Bronchial epithelial cell (primary cell): ENCODE data around the gene GPC4. TPM values are rescaled to one million over a fixed set of nuclear protein-coding genes. Genes with fewer than 3 reads are reported as not detected.

Experiments
- DNase-seq: peaks from one replicate; pipeline ENCODE4 v3.0.0-alpha.2; 2010; ENCODE audit warnings: low read depth
- FAIRE-seq: peaks from 2 replicates; lab custom pipeline; 2011; peaks lifted over from hg19 to GRCh38; lab: Jason Lieb, UNC
- H3K27me3 ChIP-seq: 2 replicates; pipeline ENCODE4 v1.5.1; 2011; ENCODE audit warnings: low read length; ENCODE audit not compliant: control insufficient read depth, insufficient read depth
- H3K36me3 ChIP-seq: 2 replicates; pipeline ENCODE4 v1.5.1; 2011; ENCODE audit warnings: low read length; ENCODE audit not compliant: control insufficient read depth, insufficient read depth
- H3K4me3 ChIP-seq: 2 replicates; pipeline ENCODE4 v1.5.1; 2011; ENCODE audit warnings: mild to moderate bottlenecking, low read depth, low read length, control low read depth
- total RNA-seq: library from RNA; depleted of rRNA; stranded (reverse); fragments of >200 nt; gene quantifications from 2 replicates; pipeline ENCODE4 v1.2.1, GENCODE V29; 2014
- TF ChIP-seq, protein P1 (sequence below): IDR thresholded peaks from 2 replicates; pipeline ENCODE4 v1.5.1; 2011; ENCODE audit warnings: mild to moderate bottlenecking, moderate library complexity, low read length, control low read depth, inconsistent platforms; ENCODE audit not compliant: insufficient read depth, severe bottlenecking

The GPC4 gene
- total RNA-seq, 1 donor from 2014 or later: 0.26 TPM

DNA sequence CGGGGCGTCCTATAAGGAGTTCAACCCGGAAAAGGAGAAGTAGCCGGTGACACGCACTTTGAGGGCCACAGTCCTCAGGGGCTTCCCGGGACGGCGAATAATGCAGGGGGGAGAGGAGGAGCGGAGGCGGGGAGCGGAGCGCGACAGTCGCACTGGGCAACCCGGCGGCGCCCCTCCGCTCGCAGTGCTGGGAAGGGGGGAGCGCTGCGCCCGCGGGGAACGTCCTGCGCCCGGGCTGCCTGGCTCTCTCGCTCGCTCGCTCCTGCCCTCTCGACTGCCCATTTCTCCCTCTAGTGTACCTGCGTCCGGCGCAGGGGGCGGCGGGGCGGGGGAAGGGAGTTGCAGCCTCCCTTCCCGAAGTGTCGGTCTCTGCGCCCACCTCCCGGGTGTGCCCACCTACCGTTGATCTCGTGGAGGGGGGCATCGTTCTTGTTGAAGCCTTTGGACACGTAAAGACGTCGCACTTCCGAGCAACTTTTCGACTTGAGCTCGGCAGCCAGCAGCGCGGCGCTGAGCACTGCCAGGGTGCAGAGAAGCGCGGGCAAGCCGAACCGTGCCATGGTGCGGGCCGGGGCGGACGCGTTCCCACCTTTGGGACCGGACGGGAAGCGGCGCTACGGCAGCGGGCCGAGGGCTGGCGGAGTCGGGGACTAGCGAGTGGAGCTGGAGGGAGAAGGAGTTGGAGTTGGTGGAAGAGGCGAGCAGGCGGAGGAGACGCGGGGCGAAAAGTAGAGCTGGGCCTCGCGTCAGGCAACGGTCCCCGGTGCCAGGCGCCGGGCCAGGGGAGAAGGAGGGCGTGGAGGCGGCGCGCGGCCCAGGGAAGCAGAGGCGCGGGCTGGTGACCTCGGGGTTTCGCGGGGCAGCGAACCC, 648 bp downstream of the GPC4 start:
- H3K27me3 ChIP-seq: no peaks in the 10 kb centered on the region
- TF ChIP-seq, protein P1, sequence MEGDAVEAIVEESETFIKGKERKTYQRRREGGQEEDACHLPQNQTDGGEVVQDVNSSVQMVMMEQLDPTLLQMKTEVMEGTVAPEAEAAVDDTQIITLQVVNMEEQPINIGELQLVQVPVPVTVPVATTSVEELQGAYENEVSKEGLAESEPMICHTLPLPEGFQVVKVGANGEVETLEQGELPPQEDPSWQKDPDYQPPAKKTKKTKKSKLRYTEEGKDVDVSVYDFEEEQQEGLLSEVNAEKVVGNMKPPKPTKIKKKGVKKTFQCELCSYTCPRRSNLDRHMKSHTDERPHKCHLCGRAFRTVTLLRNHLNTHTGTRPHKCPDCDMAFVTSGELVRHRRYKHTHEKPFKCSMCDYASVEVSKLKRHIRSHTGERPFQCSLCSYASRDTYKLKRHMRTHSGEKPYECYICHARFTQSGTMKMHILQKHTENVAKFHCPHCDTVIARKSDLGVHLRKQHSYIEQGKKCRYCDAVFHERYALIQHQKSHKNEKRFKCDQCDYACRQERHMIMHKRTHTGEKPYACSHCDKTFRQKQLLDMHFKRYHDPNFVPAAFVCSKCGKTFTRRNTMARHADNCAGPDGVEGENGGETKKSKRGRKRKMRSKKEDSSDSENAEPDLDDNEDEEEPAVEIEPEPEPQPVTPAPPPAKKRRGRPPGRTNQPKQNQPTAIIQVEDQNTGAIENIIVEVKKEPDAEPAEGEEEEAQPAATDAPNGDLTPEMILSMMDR: no peak
- FAIRE-seq (no peak), DNase-seq (no peak)
- peak overlapping the region; percentile 49 for H3K4me3 ChIP-seq
- H3K36me3 ChIP-seq: no peaks in the 10 kb centered on the region

DNA sequence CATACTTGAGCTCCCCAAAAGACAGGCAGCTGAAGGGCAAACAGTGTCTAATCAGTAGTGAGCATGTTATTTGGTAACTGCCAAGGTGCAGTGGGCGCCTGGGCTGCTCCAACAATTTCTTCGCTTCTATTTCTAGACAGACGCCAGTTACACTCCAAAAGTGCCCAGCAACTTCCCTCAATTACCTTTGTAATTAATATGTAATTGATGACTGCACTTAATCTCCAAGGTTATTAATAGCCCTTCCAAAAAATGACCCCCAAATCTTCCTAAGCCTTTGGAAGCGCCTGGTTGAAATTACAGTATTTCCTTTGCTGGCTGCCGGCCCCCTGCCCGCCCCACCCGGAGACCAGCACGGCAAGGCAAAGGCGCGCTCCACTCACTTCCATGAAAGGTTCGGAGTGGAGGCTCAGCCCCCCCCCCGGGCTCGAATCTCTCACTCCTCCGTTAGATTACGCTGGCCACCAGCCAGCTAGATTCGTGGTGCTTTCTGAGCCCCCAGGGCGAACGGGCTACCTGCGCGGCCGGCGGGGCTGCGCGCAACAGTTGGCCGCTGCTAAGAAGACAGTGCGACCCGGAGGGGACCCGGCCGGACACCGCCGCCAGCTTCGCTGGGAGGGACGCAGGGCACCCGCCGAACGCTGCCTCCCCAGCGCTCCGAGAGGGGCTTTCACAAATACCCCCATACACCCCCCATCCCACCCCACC, 1.9 kb downstream of the GPC4 start:
- Histone ChIP-seq H3K4me3 (peak overlapping the region; percentile 49), H3K36me3 (no peaks in the 10 kb centered on the region), H3K27me3 (no peaks in the 10 kb centered on the region)
- DNase-seq (no peak), FAIRE-seq (no peak)
- TF ChIP-seq, protein P1: no peak

DNA sequence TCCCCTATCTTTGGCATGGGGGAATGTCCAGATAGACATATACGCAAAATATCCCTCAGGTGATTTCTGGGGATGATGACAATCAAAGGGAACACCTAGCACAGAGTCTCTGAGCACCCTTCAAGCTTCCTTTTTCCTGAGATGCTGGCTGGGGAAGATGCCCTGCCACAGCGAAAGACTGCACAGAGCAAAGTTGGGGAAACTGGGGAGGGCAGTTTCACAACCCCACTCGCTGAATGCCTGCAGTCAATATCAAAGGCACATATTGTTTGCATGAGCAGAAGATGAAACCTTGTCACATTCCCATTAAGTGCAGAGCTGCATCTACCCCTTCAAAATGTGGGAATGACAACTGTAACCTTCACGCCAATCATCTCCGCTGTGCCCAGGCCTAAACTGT, 2.6 kb downstream of the GPC4 start:
- Histone ChIP-seq H3K4me3 (no peak overlapping the region), H3K27me3 (no peaks in the 10 kb centered on the region), H3K36me3 (no peaks in the 10 kb centered on the region)
- no peak for DNase-seq
- TF ChIP-seq, protein P1: no peak
- FAIRE-seq: no peak

DNA sequence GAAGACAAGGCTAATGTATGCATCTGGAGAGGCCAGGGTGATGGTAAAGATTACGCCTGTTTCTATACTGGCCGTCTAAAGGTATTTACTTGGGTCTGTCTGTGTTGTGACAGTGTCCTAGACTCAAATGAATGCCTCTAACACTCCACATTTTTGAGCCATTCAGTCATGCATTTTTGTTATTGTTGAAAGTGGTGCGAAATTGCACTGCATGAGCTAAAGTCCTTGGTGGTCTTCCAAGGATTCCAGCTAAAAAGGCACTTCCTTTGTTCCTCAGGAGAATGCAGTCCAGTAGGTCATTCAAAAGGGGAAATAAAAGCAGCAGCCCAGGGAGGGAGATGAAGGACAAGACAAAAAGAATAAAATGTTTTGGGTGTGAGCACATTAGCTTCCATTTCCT, 3.0 kb downstream of the GPC4 start:
- DNase-seq: no peak
- H3K36me3 ChIP-seq: no peaks in the 10 kb centered on the region
- H3K4me3 ChIP-seq: no peak overlapping the region
- TF ChIP-seq, protein P1: no peak
- no peak for FAIRE-seq
- no peaks in the 10 kb centered on the region for H3K27me3 ChIP-seq

DNA sequence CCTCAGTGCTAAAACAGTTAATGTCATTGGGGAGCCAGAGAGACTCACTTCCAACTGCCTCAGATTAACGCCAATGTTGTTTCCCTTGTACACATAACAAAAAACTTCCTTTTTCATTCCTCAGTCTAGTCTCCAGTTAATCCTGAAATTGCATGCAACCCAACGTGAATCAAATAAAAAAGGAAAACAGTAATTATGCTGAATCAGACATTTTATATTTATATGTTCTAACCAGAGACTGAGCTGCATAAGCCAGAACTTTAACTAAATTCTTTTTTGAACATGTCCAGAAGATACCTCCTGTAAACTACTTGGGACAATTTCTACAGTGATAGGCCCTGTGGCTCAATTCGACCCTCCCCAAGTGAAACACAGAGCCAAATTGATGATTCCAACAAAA, 4.7 kb downstream of the GPC4 start:
- Histone ChIP-seq H3K4me3 (no peak overlapping the region), H3K27me3 (no peaks in the 10 kb centered on the region), H3K36me3 (no peaks in the 10 kb centered on the region)
- no peak for DNase-seq
- TF ChIP-seq, protein P1: no peak
- no peak for FAIRE-seq
